Adipose tissue (tissue), 3 donors: ENCODE measurements around the gene OR10V1. TPM values are rescaled to one million over a fixed set of nuclear protein-coding genes. Genes with fewer than 3 reads are reported as not detected.

Experiments used
- H3K27ac ChIP-seq: one replicate; pipeline ENCODE4 v1.5.1; 2013; ENCODE audit warnings: low read depth, low read length
- WGBS, 3 donors: extraction: QIAGEN DNeasy Blood & Tissue Kit; methylation state at CpG; one replicate each; pipeline ENCODE4 v1.1.7; 2013; 5-methylcytosine and 5-hydroxymethylcytosine counted together
- polyA plus RNA-seq, 3 donors: library from polyadenylated mRNA; stranded (reverse); fragments of 200-250 nt; gene quantifications; one replicate each; pipeline ENCODE4 v1.2.3, GENCODE V29; 2013
- donor health status: healthy with polysubstance abuse.
- donor health status: Bipolar disorder and iron deficiency.
- donor health status: healthy.

OR10V1 gene
- polyA plus RNA-seq, 3 donors, result not detected

GRCh38 chr11:59674291-59674690 lies 39.4 kb downstream of the OR10V1 start:
- WGBS, 3 donors, result 49 to 77% (median 56%) methylated on average over 2 of the region's 2 CpGs
- no peak overlapping the region for H3K27ac ChIP-seq

GRCh38 chr11:59673291-59673690 lies 40.4 kb downstream of the OR10V1 start:
- no peak overlapping the region for H3K27ac ChIP-seq
- 87 to 95% (median 93%) methylated on average over 2 of the region's 2 CpGs for WGBS, 3 donors

GRCh38 chr11:59671471-59671870 lies 42.2 kb downstream of the OR10V1 start:
- no peak overlapping the region for H3K27ac ChIP-seq
- 95 to 96% (median 96%) methylated on average over 11 of the region's 11 CpGs for WGBS, 3 donors

- 4 to 7% (median 6%) methylated on average over 22 of the region's 22 CpGs for WGBS, 3 donors
- peak overlapping the region; percentile 53 for H3K27ac ChIP-seq
Measured at GRCh38 chr11:59669611-59670009, 44.0 kb downstream of the OR10V1 start.

GRCh38 chr11:59668950-59669610 lies 44.6 kb downstream of the OR10V1 start, which contains the start of gene PATL1:
TSS of gene PATL1 (minus strand) at chr11:59669037. CDS start at chr11:59668895, 142 bp downstream.
- WGBS, 3 donors, result 0% methylated on average over 48 to 68 of the region's 68 CpGs

GRCh38 chr11:59668188-59668949 lies 45.3 kb downstream of the OR10V1 start:
- 0% methylated on average over 25 to 39 of the region's 39 CpGs for WGBS, 3 donors

More at GRCh38 chr11:59668950-59669610, 44.6 kb downstream of the OR10V1 start, which contains the start of gene PATL1:
- peak within 1 kb of the TSS; percentile 76 for H3K27ac ChIP-seq

GRCh38 chr11:59667812-59668187 lies 45.8 kb downstream of the OR10V1 start:
- 5 to 42% (median 23%) methylated on average over 3 of the region's 3 CpGs for WGBS, 3 donors
- H3K27ac ChIP-seq, result peak overlapping the region; percentile 76

More at GRCh38 chr11:59668188-59668949, 45.3 kb downstream of the OR10V1 start:
- peak overlapping the region; percentile 76 for H3K27ac ChIP-seq

GRCh38 chr11:59666969-59667368 lies 46.7 kb downstream of the OR10V1 start:
- no peak overlapping the region for H3K27ac ChIP-seq
- 20 to 79% (median 20%) methylated on average over 1 of the region's 1 CpG for WGBS, 3 donors

Other genes with a start within 250 kb of the OR10V1 start
- not detected for gene OR4D10, start 240.5 kb downstream of the OR10V1 start, polyA plus RNA-seq
- not detected for gene OR4D11, start 210.3 kb downstream of the OR10V1 start, polyA plus RNA-seq
- gene OR4D9, start 202.3 kb downstream of the OR10V1 start, polyA plus RNA-seq, result under 1 TPM in 1 of 3 donors, not detected in 2; under 0.01 TPM
- gene OSBP, start 98.1 kb downstream of the OR10V1 start, polyA plus RNA-seq, result 10 to 100 TPM; 17.0 to 27.8 (median 18.9) TPM
- 10 to 100 TPM in 2 of 3 donors, 1 to 10 TPM in 1; 6.5 to 16.8 (median 14.4) TPM for gene PATL1, start 44.8 kb downstream of the OR10V1 start, polyA plus RNA-seq
- gene STX3, start 41.5 kb upstream of the OR10V1 start, polyA plus RNA-seq, result 10 to 100 TPM; 10.0 to 11.7 (median 11.4) TPM
- gene MRPL16, start 96.9 kb upstream of the OR10V1 start, polyA plus RNA-seq, result 10 to 100 TPM; 32.5 to 54.1 (median 52.7) TPM
- gene CBLIF, start 131.7 kb upstream of the OR10V1 start, polyA plus RNA-seq, result 100 to 1,000 TPM in 1 of 3 donors, 1 to 10 TPM in 1, under 1 TPM in 1; 0.03 to 160 (median 2.1) TPM
- 1 to 10 TPM in 2 of 3 donors, under 1 TPM in 1; 0.79 to 6.4 (median 1.3) TPM for gene TCN1, start 152.6 kb upstream of the OR10V1 start, polyA plus RNA-seq
- not detected for gene OOSP3, start 164.9 kb upstream of the OR10V1 start, polyA plus RNA-seq
- gene OOSP1, start 224.6 kb upstream of the OR10V1 start, polyA plus RNA-seq, result not detected